Heart left ventricle (tissue), 16 donors: ENCODE results near the gene UROS. TPM values are rescaled to one million over a fixed set of nuclear protein-coding genes. Genes with fewer than 3 reads are reported as not detected.

Source experiments
- ATAC-seq, 4 donors: fragments of 200-7000 bp; cut with Tn5 transposase; one replicate each; pipeline ENCODE4 v1.9.1; 2020 to 2022; ENCODE audit warnings: moderate library complexity in 4 of 4, mild to moderate bottlenecking in 3 of 4, moderate number of reproducible peaks in 1 of 4
- DNase-seq, 5 donors: peaks; one replicate each; pipeline ENCODE4 v3.0.0-alpha.2; 2020
- H3K27ac ChIP-seq, 12 donors: fragments of 200-600 bp; sonication (generic) in 4 of 12; one replicate each; pipeline versions ENCODE4 v1.5.0 to v1.8.0; 2016 to 2022; ENCODE audit warnings: mild to moderate bottlenecking in 2 of 12
- H3K27me3 ChIP-seq, 9 donors: fragments of 200-600 bp; sonication (generic) in 2 of 9; one replicate each; pipeline versions ENCODE4 v1.5.1 to v1.8.0; 2016 to 2022; ENCODE audit warnings: mild to moderate bottlenecking in 3 of 9
- H3K36me3 ChIP-seq, 9 donors: fragments of 200-600 bp; sonication (generic) in 2 of 9; one replicate each; pipeline versions ENCODE4 v1.5.0 to v1.8.0; 2018 to 2022; ENCODE audit warnings: mild to moderate bottlenecking in 2 of 9
- H3K4me1 ChIP-seq, 12 donors: fragments of 200-600 bp; sonication (generic) in 4 of 12; one replicate each; pipeline versions ENCODE4 v1.5.0 to v1.8.0; 2016 to 2022; ENCODE audit warnings: mild to moderate bottlenecking in 3 of 12
- H3K4me3 ChIP-seq, 12 donors: fragments of 200-600 bp; sonication (generic) in 4 of 12; one replicate each; pipeline versions ENCODE4 v1.5.0 to v1.8.0; 2017 to 2022; ENCODE audit warnings: mild to moderate bottlenecking in 9 of 12, moderate library complexity in 4 of 12
- H3K9me3 ChIP-seq, 12 donors: fragments of 200-600 bp; sonication (generic) in 4 of 12; one replicate each; pipeline versions ENCODE4 v1.5.0 to v1.8.0; 2016 to 2022; ENCODE audit warnings: mild to moderate bottlenecking in 1 of 12
- CTCF ChIP-seq, 12 donors: fragments of 200-600 bp; sonication (generic) in 4 of 12; IDR thresholded peaks; one replicate each; pipeline versions ENCODE4 v1.5.0 to v1.8.0; 2018 to 2022; ENCODE audit warnings: antibody characterized with exemption in 12 of 12, mild to moderate bottlenecking in 5 of 12
- POLR2A ChIP-seq, 2 donors: fragments of 450-650 bp; IDR thresholded peaks; one replicate each; pipeline ENCODE4 v1.6.1; 2017; ENCODE audit warnings: antibody characterized with exemption in 2 of 2, mild to moderate bottlenecking in 2 of 2, moderate library complexity in 2 of 2
- WGBS, 4 donors: extraction: QIAGEN DNeasy Blood & Tissue Kit in 2 of 4; methylation state at CpG; one replicate each; pipeline versions ENCODE4 v1.1.5 to v1.1.7; 2013 to 2018; 5-methylcytosine and 5-hydroxymethylcytosine counted together
- intact Hi-C, 10 donors: fragments of 100-400 bp; cut with DNase I; formaldehyde crosslinking; loops; one replicate each; pipeline versions ENCODE4 v1.11.1 to v1.14.2; 2022
- polyA plus RNA-seq, 2 donors: library from polyadenylated mRNA; stranded (reverse); fragments of 200-250 nt; gene quantifications; one replicate each; pipeline ENCODE4 v1.2.3, GENCODE V29; 2013
- total RNA-seq, 9 donors: library from RNA; depleted of rRNA in 2 of 9; stranded (reverse); fragments of >200 nt in 2 of 9; fragmentation: NEBNext Ultra II Directional in 3 of 9; extraction: Animal tissue kit (Norgen Biotek cat#: 25700) in 3 of 9; gene quantifications; one replicate each; pipeline versions ENCODE4 v1.1.0 to v1.2.4, GENCODE V29; 2016 to 2023
- donor health status: ischemic (EF 13 %, LVEDD 7.1; RV severe dilation, severe dysfunction).
- donor health status: healthy with polysubstance abuse.
- donor health status: DM: no; HTN: yes; CAD: no.
- donor health status: DM: no; HTN: no; CAD: no.
- donor health status: ischemic (EF 25% LVEDD 6.9; RV normal size, moderate dysfunction).
- donor health status: ischemic (EF 25% LVEDD 5.7; RV mildly dilated, moderate dysfunction).
- donor health status: healthy.
- donor health status: DM: yes; HTN: yes; CAD: no.
- donor health status: ischemic (EF 35%, LVEDD 5.7; RV mildly dilated, moderate dysfunction).
- donor health status: nonischemic (EF 11% LVEDD 7.7; RV severe dilation, severe dysfunction).
- donor health status: DM: yes; HTN: yes; CAD: no.
- donor health status: PGD.
- donor health status: ischemic (EF 29% LVEDD 5.4; RV normal size, mild dysfunction).
- donor health status: nonischemic (EF 23%, LVEDD 6.1; RV moderate dilation, normal function).

UROS gene
- total and polyA plus RNA-seq, 11 donors = 38.3 to 81.4 (median 68.5) TPM

DNA sequence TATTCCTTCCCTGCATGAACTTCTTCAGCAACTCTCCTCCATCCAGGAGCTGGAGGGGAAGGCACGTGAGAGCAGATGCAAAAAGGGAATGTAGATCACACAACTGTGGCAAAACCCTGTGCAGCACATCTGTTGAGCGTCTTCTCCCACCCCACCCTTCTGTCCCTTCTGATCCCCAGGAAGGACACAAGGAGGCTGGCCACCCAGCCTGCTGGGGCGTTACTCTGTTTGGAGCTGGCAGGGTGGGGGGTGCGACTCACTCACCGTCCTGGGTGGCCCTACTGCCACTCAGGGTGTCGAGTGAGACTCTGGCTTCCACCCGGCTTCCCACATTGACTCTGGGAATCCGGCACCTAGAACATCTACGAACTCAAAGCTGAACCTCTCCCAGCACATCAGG, 37.3 kb downstream of the UROS start:
- Histone ChIP-seq H3K4me3 (no peak overlapping the region), H3K27ac (no peak overlapping the region), H3K36me3 (peaks cover 0 to 27% (median 21%) of the 10 kb centered on the region in 9 donors), H3K27me3 (no peaks in the 10 kb centered on the region), H3K9me3 (no peaks in the 10 kb centered on the region), H3K4me1 (no peaks in the 10 kb centered on the region)
- intact Hi-C loops = no loop called here
- TF ChIP-seq CTCF (IDR thresholded peaks at IDR 0.05) = no peak
- no peak for TF ChIP-seq POLR2A (IDR thresholded peaks at IDR 0.05)
- ATAC-seq (no peak), DNase-seq (no peak)
- 71 to 90% (median 78%) methylated on average over 9 of the region's 9 CpGs for WGBS, 4 donors

DNA sequence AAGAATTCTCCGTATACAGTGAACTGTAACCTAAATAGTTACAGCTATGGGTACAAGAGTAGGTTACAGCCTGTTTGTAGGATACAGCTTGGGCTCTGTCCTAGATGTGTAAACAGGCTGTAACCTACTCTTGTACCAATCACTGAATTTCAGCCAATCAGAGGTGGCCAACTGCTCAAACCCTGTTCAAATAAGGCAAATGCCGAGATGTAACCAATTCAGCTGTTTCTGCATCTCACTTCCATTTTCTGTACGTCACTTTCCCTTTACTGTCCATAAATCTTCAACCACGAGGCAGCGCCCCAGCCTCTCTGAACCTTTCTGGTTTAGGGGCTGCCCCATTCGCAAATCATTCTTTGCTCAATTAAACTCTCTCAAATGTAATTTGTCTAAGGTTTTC, 39.1 kb downstream of the UROS start:
- DNase-seq (no peak), ATAC-seq (no peak)
- Histone ChIP-seq H3K9me3 (peaks cover 0 to 5% (median 0%) of the 10 kb centered on the region in 12 donors), H3K27ac (no peak overlapping the region), H3K4me1 (no peaks in the 10 kb centered on the region), H3K4me3 (no peak overlapping the region), H3K27me3 (no peaks in the 10 kb centered on the region), H3K36me3 (peaks cover 0 to 15% (median 12%) of the 10 kb centered on the region in 9 donors)
- no peak for TF ChIP-seq CTCF (IDR thresholded peaks at IDR 0.05)
- TF ChIP-seq POLR2A (IDR thresholded peaks at IDR 0.05) = no peak
- intact Hi-C loops = no loop called here
- WGBS, 4 donors = 88 to 93% (median 93%) methylated on average over 6 of the region's 6 CpGs

- WGBS, 4 donors = 94 to 97% (median 95%) methylated on average over 7 of the region's 7 CpGs
- no peak for TF ChIP-seq CTCF (IDR thresholded peaks at IDR 0.05)
- no peak for TF ChIP-seq POLR2A (IDR thresholded peaks at IDR 0.05)
Observed at GRCh38 chr10:125783408-125783807, 39.6 kb downstream of the UROS start.

GRCh38 chr10:125782616-125783015, 40.4 kb downstream of the UROS start:
- intact Hi-C loops = no loop called here
- ATAC-seq (no peak), DNase-seq (no peak)
- Histone ChIP-seq H3K27me3 (no peaks in the 10 kb centered on the region), H3K27ac (no peak overlapping the region), H3K4me1 (no peaks in the 10 kb centered on the region), H3K9me3 (peaks cover 0 to 5% (median 0%) of the 10 kb centered on the region in 12 donors), H3K4me3 (no peak overlapping the region), H3K36me3 (peaks cover 0 to 3% (median 0%) of the 10 kb centered on the region in 9 donors)
- WGBS, 4 donors = 70 to 94% (median 76%) methylated on average over 2 to 11 of the region's 11 CpGs
- TF ChIP-seq POLR2A (IDR thresholded peaks at IDR 0.05) (no peak), CTCF (IDR thresholded peaks at IDR 0.05) (no peak)

More at GRCh38 chr10:125783408-125783807, 39.6 kb downstream of the UROS start:
- intact Hi-C loops = no loop called here
- Histone ChIP-seq H3K4me1 (no peaks in the 10 kb centered on the region), H3K36me3 (peaks cover 0 to 9% (median 7%) of the 10 kb centered on the region in 9 donors), H3K9me3 (peaks cover 0 to 5% (median 0%) of the 10 kb centered on the region in 12 donors), H3K27ac (no peak overlapping the region), H3K4me3 (no peak overlapping the region), H3K27me3 (no peaks in the 10 kb centered on the region)
- no peak for ATAC-seq
- DNase-seq = no peak
